Hepatocyte (in vitro differentiated cells): ENCODE data around the gene KIF5A. TPM values are rescaled to one million over a fixed set of nuclear protein-coding genes. Genes with fewer than 3 reads are reported as not detected.
A peak's percentile ranks its signal among the peaks of the same experiment; 100 is the strongest.

Experiments
- DNase-seq: peaks from one replicate; pipeline ENCODE4 v3.0.0-alpha.2; 2016; ENCODE audit warnings: low spot score
- H2AFZ ChIP-seq: fragments of 200-600 bp; sonication (generic); 2 replicates; pipeline ENCODE4 v1.6.0; 2016; ENCODE audit warnings: antibody characterized with exemption, mild to moderate bottlenecking
- H3K27ac ChIP-seq: fragments of 200-600 bp; sonication (generic); 2 replicates; pipeline ENCODE4 v1.5.1; 2016; ENCODE audit warnings: mild to moderate bottlenecking
- H3K27me3 ChIP-seq: fragments of 200-600 bp; sonication (generic); 2 replicates; pipeline ENCODE4 v1.6.1; 2016
- H3K36me3 ChIP-seq: fragments of 200-600 bp; sonication (generic); replicated peaks from 2 replicates; pipeline ENCODE4 v1.5.1; 2016; ENCODE audit warnings: low read depth; ENCODE audit not compliant: insufficient read depth
- H3K4me1 ChIP-seq: fragments of 200-600 bp; sonication (generic); 2 replicates; pipeline ENCODE4 v1.5.1; 2016; ENCODE audit warnings: mild to moderate bottlenecking, moderate library complexity; ENCODE audit not compliant: insufficient read depth
- H3K4me2 ChIP-seq: fragments of 200-600 bp; sonication (generic); 2 replicates; pipeline ENCODE4 v1.6.0; 2016
- H3K4me3 ChIP-seq: fragments of 200-600 bp; sonication (generic); 2 replicates; pipeline ENCODE4 v1.5.1; 2016; ENCODE audit warnings: mild to moderate bottlenecking
- H3K79me2 ChIP-seq: fragments of 200-600 bp; sonication (generic); 2 replicates; pipeline ENCODE4 v1.6.0; 2017; ENCODE audit warnings: mild to moderate bottlenecking
- H3K9me2 ChIP-seq: fragments of 200-600 bp; sonication (generic); replicated peaks from 2 replicates; pipeline ENCODE4 v1.6.0; 2017; ENCODE audit warnings: mild to moderate bottlenecking; ENCODE audit not compliant: insufficient read depth
- H3K9me3 ChIP-seq: fragments of 200-600 bp; sonication (generic); 2 replicates; pipeline ENCODE4 v1.5.1; 2016; ENCODE audit warnings: low read depth, mild to moderate bottlenecking
- H4K20me1 ChIP-seq: fragments of 200-600 bp; sonication (generic); 2 replicates; pipeline ENCODE4 v1.6.0; 2016; ENCODE audit warnings: mild to moderate bottlenecking; ENCODE audit not compliant: insufficient read depth, poor library complexity, severe bottlenecking
- CTCF ChIP-seq: fragments of 200-600 bp; sonication (generic); IDR thresholded peaks from 2 replicates; pipeline ENCODE4 v1.5.1; 2016; ENCODE audit warnings: antibody characterized with exemption, mild to moderate bottlenecking; ENCODE audit not compliant: poor library complexity
- EZH2 ChIP-seq: fragments of 200-600 bp; sonication (generic); IDR thresholded peaks from 2 replicates; pipeline ENCODE4 v1.6.1; 2016; ENCODE audit warnings: antibody characterized with exemption, mild to moderate bottlenecking, borderline replicate concordance
- EZH2phosphoT487 ChIP-seq: fragments of 200-600 bp; sonication (generic); IDR thresholded peaks from one replicate; pipeline ENCODE4 v1.6.1; 2018; ENCODE audit warnings: antibody characterized with exemption, mild to moderate bottlenecking, low read depth, moderate library complexity; ENCODE audit not compliant: unreplicated experiment, severe bottlenecking
- WGBS: methylation state at CpG from one replicate; pipeline ENCODE4 v1.1.6; 2016; ENCODE audit warnings: low lambda C conversion rate; ENCODE audit errors: missing lambda C conversion rate; 5-methylcytosine and 5-hydroxymethylcytosine counted together
- polyA plus RNA-seq: library from polyadenylated mRNA; unstranded; fragments of >200 nt; fragmentation: Nextera tagmentation; extraction: Ambion mirVana; gene quantifications from 2 replicates; pipeline ENCODE4 v1.2.1, GENCODE V29; 2016
- total RNA-seq: library from RNA; depleted of rRNA; stranded (reverse); fragments of >200 nt; gene quantifications from 2 replicates; pipeline ENCODE4 v1.2.3, GENCODE V29; 2014

Gene KIF5A
- total and polyA plus RNA-seq, 2 experiments from 2014 or later: 0.03 to 0.18 TPM

GRCh38 chr12:57626921-57627445 lies 77.1 kb downstream of the KIF5A start:
- Histone ChIP-seq H3K4me2 (peak overlapping the region; percentile 59), H3K9me3 (no peaks in the 10 kb centered on the region), H4K20me1 (no peaks in the 10 kb centered on the region), H3K79me2 (no peaks in the 10 kb centered on the region), H3K36me3 (no peaks in the 10 kb centered on the region), H2AFZ (no peak overlapping the region), H3K27ac (no peak overlapping the region), H3K27me3 (peaks cover 100% of the 10 kb centered on the region), H3K4me3 (no peak overlapping the region), H3K4me1 (peaks cover 2% of the 10 kb centered on the region), H3K9me2 (no peaks in the 10 kb centered on the region)
- no peak for DNase-seq
- TF ChIP-seq EZH2 (no peak), EZH2phosphoT487 (no peak), CTCF (no peak)
- 58% methylated on average over 9 of the region's 9 CpGs for WGBS

GRCh38 chr12:57627501-57628279 lies 77.8 kb downstream of the KIF5A start:
- no peaks in the 10 kb centered on the region for H3K36me3 ChIP-seq
- H3K9me2 ChIP-seq: no peaks in the 10 kb centered on the region
- TF ChIP-seq EZH2: peak; percentile 74
- TF ChIP-seq CTCF: peak; percentile 18
- TF ChIP-seq EZH2phosphoT487: peak; percentile 23
- no peaks in the 10 kb centered on the region for H4K20me1 ChIP-seq
- WGBS: 17% methylated on average over 67 of the region's 67 CpGs
- H3K9me3 ChIP-seq: no peaks in the 10 kb centered on the region
- H2AFZ ChIP-seq: no peak overlapping the region
- H3K4me1 ChIP-seq: peaks cover 6% of the 10 kb centered on the region
- no peak overlapping the region for H3K4me3 ChIP-seq
- H3K79me2 ChIP-seq: no peaks in the 10 kb centered on the region
- peak overlapping the region; percentile 59 for H3K4me2 ChIP-seq
- peaks cover 99% of the 10 kb centered on the region for H3K27me3 ChIP-seq
- no peak overlapping the region for H3K27ac ChIP-seq
- no peak for DNase-seq

- TF ChIP-seq CTCF (no peak), EZH2phosphoT487 (peak; percentile 7)
- Histone ChIP-seq H3K4me1 (peaks cover 6% of the 10 kb centered on the region), H3K79me2 (no peaks in the 10 kb centered on the region), H3K9me3 (no peaks in the 10 kb centered on the region), H3K4me2 (no peak overlapping the region), H2AFZ (no peak overlapping the region), H3K27ac (no peak overlapping the region), H3K36me3 (no peaks in the 10 kb centered on the region), H3K4me3 (no peak overlapping the region), H3K9me2 (no peaks in the 10 kb centered on the region), H4K20me1 (no peaks in the 10 kb centered on the region), H3K27me3 (peaks cover 98% of the 10 kb centered on the region)
- WGBS: 79% methylated on average over 29 of the region's 29 CpGs
- DNase-seq: no peak
These were observed 78.7 kb downstream of the KIF5A start for GRCh38 chr12:57628280-57629191.
